ENCODE results near the gene ZNF154. TPM values are rescaled to one million over a fixed set of nuclear protein-coding genes. Genes with fewer than 3 reads are reported as not detected.

Gene ZNF154
- total RNA-seq, result 40.4 and 42.8 TPM in 2 replicates
- total RNA-seq (2013), result 22.1 TPM
- polyA plus RNA-seq, result 21.9 and 25.4 TPM in 2 replicates
- 17.0 and 32.5 TPM in 2 replicates for polyA minus RNA-seq

- Histone ChIP-seq H4K20me1 (ENCODE audit: control insufficient read depth, insufficient read depth, low read length, poor library complexity, severe bottlenecking) (peaks cover 15% of the 10 kb centered on the region), H3K36me3 (replicated peaks in 1 of 2; ENCODE audit: control extremely low read depth in 1 of 2, control insufficient read depth in 1 of 2, extremely low read depth in 1 of 2, insufficient read depth in 2 of 2, low read length in 1 of 2) (peaks cover 5 to 24% of the 10 kb centered on the region in 2 experiments), H3K4me1 (ENCODE audit: control insufficient read depth in 2 of 2, insufficient read depth in 2 of 2, low read length in 2 of 2) (peaks cover 23 to 35% of the 10 kb centered on the region in 2 donors), H3K27ac (ENCODE audit: low read length in 2 of 2) (peak within 1 kb of the TSS; percentile 97 to 99), H3K4me3 (ENCODE audit: control extremely low read depth in 1 of 5, extremely low read depth in 1 of 5, insufficient read depth in 1 of 5, low read depth in 2 of 5, low read length in 4 of 5) (peak within 1 kb of the TSS; percentile 57 to 96 (median 81)), H3K27me3 (replicated peaks in 1 of 4; ENCODE audit: control extremely low read depth in 1 of 4, control insufficient read depth in 3 of 4, insufficient read depth in 4 of 4, low read length in 3 of 4) (no peaks in the 10 kb centered on the region), H2AFZ (ENCODE audit: insufficient read depth, low read depth, low read length, poor library complexity, severe bottlenecking) (peak within 1 kb of the TSS; percentile 89), H3K9me3 (ENCODE audit: control extremely low read depth in 1 of 3, control insufficient read depth in 2 of 3, insufficient read depth in 1 of 3, low read length in 2 of 3) (peaks cover 0 to 27% (median 0%) of the 10 kb centered on the region in 3 donors), H3K79me2 (ENCODE audit: control insufficient read depth, insufficient read depth, low read length) (peaks cover 49% of the 10 kb centered on the region), H3K4me2 (replicated peaks; ENCODE audit: low read depth, low read length, poor library complexity, severe bottlenecking) (peak within 1 kb of the TSS; percentile 83), H3K9ac (ENCODE audit: low read length) (peak within 1 kb of the TSS; percentile 99)
- DNase-seq (peak; percentile 85), ATAC-seq (ENCODE audit: low read depth) (peak; percentile 92)
- H3K4me1 Mint-ChIP-seq, result peaks cover 46% of the 10 kb centered on the region
- H3K4me3 Mint-ChIP-seq, result peak within 1 kb of the TSS; percentile 91
- H3K27ac Mint-ChIP-seq, result peak within 1 kb of the TSS; percentile 98
- H3K27me3 Mint-ChIP-seq, result no peaks in the 10 kb centered on the region
- peaks cover 6% of the 10 kb centered on the region for H3K9me3 Mint-ChIP-seq (ENCODE audit: insufficient read depth)
- TF ChIP-seq CTCF (IDR thresholded peaks at IDR 0.05), result no peak
- no peak for TF ChIP-seq EZH2 (IDR thresholded peaks at IDR 0.05; ENCODE audit: borderline replicate concordance, insufficient read depth, low read depth, low read length, poor library complexity, severe bottlenecking)
- ChIA-PET POLR2A (interaction anchor here (0.5 to 1.6 kb wide), 10 partner anchors 13 to 559 kb away, joined by 3 to 8 read pairs (median 4); partner anchors contain the start of genes ZNF134, ZNF548, ZNF551 and ZNF671), CTCF (interaction anchor here (0.6 to 0.8 kb wide), 2 partner anchors 18 to 238 kb away, joined by 3 to 4 read pairs; no protein-coding TSS in a partner anchor)
- 4% methylated on average over 53 of the region's 53 CpGs for WGBS (ENCODE audit: insufficient coverage)
- intact Hi-C loops (cut with micrococcal nuclease), result loop anchor here (1.0 kb wide), 2 partner anchors 18 to 28 kb away; partner anchors contain the start of genes ZNF551 and ZNF671
Observed at GRCh38 chr19:57708641-57709361, at the start of gene ZNF154. ZNF154 (minus strand) TSS chr19:57709204; CDS start chr19:57708971, 233 bp downstream.

GRCh38 chr19:57757941-57758340 lies 48.9 kb upstream of the ZNF154 start:
- Mint-ChIP-seq H3K4me1 (no peaks in the 10 kb centered on the region), H3K4me3 (no peak overlapping the region), H3K27ac (no peak overlapping the region), H3K27me3 (no peaks in the 10 kb centered on the region), H3K9me3 (ENCODE audit: insufficient read depth) (peaks cover 12% of the 10 kb centered on the region)
- Histone ChIP-seq H3K9me3 (ENCODE audit: control extremely low read depth in 1 of 3, control insufficient read depth in 2 of 3, insufficient read depth in 1 of 3, low read length in 2 of 3) (peaks cover 0 to 23% (median 10%) of the 10 kb centered on the region in 3 donors), H2AFZ (ENCODE audit: insufficient read depth, low read depth, low read length, poor library complexity, severe bottlenecking) (no peak overlapping the region), H3K36me3 (replicated peaks in 1 of 2; ENCODE audit: control extremely low read depth in 1 of 2, control insufficient read depth in 1 of 2, extremely low read depth in 1 of 2, insufficient read depth in 2 of 2, low read length in 1 of 2) (peaks cover 5 to 79% of the 10 kb centered on the region in 2 experiments), H4K20me1 (ENCODE audit: control insufficient read depth, insufficient read depth, low read length, poor library complexity, severe bottlenecking) (no peaks in the 10 kb centered on the region), H3K79me2 (ENCODE audit: control insufficient read depth, insufficient read depth, low read length) (peaks cover 26% of the 10 kb centered on the region), H3K27me3 (replicated peaks in 1 of 4; ENCODE audit: control extremely low read depth in 1 of 4, control insufficient read depth in 3 of 4, insufficient read depth in 4 of 4, low read length in 3 of 4) (no peaks in the 10 kb centered on the region), H3K4me3 (ENCODE audit: control extremely low read depth in 1 of 5, extremely low read depth in 1 of 5, insufficient read depth in 1 of 5, low read depth in 2 of 5, low read length in 4 of 5) (no peak overlapping the region), H3K4me2 (replicated peaks; ENCODE audit: low read depth, low read length, poor library complexity, severe bottlenecking) (no peak overlapping the region), H3K9ac (ENCODE audit: low read length) (no peak overlapping the region), H3K27ac (ENCODE audit: low read length in 2 of 2) (no peak overlapping the region), H3K4me1 (ENCODE audit: control insufficient read depth in 2 of 2, insufficient read depth in 2 of 2, low read length in 2 of 2) (no peaks in the 10 kb centered on the region)
- ATAC-seq (ENCODE audit: low read depth) (no peak), DNase-seq (no peak)
- no peak for TF ChIP-seq CTCF (IDR thresholded peaks at IDR 0.05)
- no peak for TF ChIP-seq EZH2 (IDR thresholded peaks at IDR 0.05; ENCODE audit: borderline replicate concordance, insufficient read depth, low read depth, low read length, poor library complexity, severe bottlenecking)
- no CpG with 5 or more reads among the region's 2 CpGs for WGBS (ENCODE audit: insufficient coverage)
- ChIA-PET POLR2A (no interaction called here), CTCF (no interaction called here)
- intact Hi-C loops (cut with micrococcal nuclease), result no loop called here

All from B cell (primary cell).